HepG2 (cell line): ENCODE measurements around the gene R3HDM4. TPM values are rescaled to one million over a fixed set of nuclear protein-coding genes. Genes with fewer than 3 reads are reported as not detected.

ENCODE experiments used
- KDM2A ChIP-seq: sonication (generic); formaldehyde crosslinking; IDR thresholded peaks from 2 replicates; pipeline ENCODE4 v1.4.0; 2020; ENCODE audit warnings: low read depth, missing genetic modification reagents, borderline replicate concordance
- MXD4 ChIP-seq: IDR thresholded peaks from 2 replicates; pipeline ENCODE4 v1.6.1; 2016; ENCODE audit warnings: mild to moderate bottlenecking, missing biosample characterization, missing genetic modification reagents
- MYC ChIP-seq: sonication (generic); formaldehyde crosslinking; IDR thresholded peaks from 2 replicates; pipeline ENCODE4 v1.9.0; 2021; ENCODE audit warnings: missing genetic modification reagents, borderline replicate concordance
- NAIF1 ChIP-seq: sonication (generic); formaldehyde crosslinking; IDR thresholded peaks from 2 replicates; pipeline ENCODE4 v1.5.0; 2020; ENCODE audit warnings: mild to moderate bottlenecking, missing genetic modification reagents, borderline replicate concordance
- PHF8 ChIP-seq: sonication (generic); formaldehyde crosslinking; IDR thresholded peaks from 2 replicates; pipeline ENCODE4 v1.5.0; 2020; ENCODE audit warnings: missing genetic modification reagents
- SP4 ChIP-seq: sonication (generic); formaldehyde crosslinking; IDR thresholded peaks from 2 replicates; pipeline ENCODE4 v1.8.1; 2023; ENCODE audit warnings: mild to moderate bottlenecking, missing genetic modification reagents
- TRIM24 ChIP-seq: sonication (generic); formaldehyde crosslinking; IDR thresholded peaks from 2 replicates; pipeline ENCODE4 v1.8.0; 2022; ENCODE audit warnings: mild to moderate bottlenecking, missing genetic modification reagents
- ZBTB20 ChIP-seq: sonication (generic); formaldehyde crosslinking; IDR thresholded peaks from 2 replicates; pipeline ENCODE4 v1.8.1; 2023; ENCODE audit warnings: missing genetic modification reagents, low read depth, mild to moderate bottlenecking, borderline replicate concordance
- ZNF350 ChIP-seq: sonication (generic); formaldehyde crosslinking; IDR thresholded peaks from 2 replicates; pipeline ENCODE4 v1.4.0; 2020; ENCODE audit warnings: mild to moderate bottlenecking, low read depth, missing genetic modification reagents, borderline replicate concordance
- ZNF441 ChIP-seq: sonication (generic); formaldehyde crosslinking; IDR thresholded peaks from 2 replicates; pipeline ENCODE4 v1.7.0; 2021; ENCODE audit warnings: missing genetic modification reagents, borderline replicate concordance
- ZNF484 ChIP-seq: sonication (generic); formaldehyde crosslinking; IDR thresholded peaks from 2 replicates; pipeline ENCODE4 v1.5.1; 2020; ENCODE audit warnings: mild to moderate bottlenecking, low read depth, missing genetic modification reagents, borderline replicate concordance
- ZNF598 ChIP-seq: sonication (generic); formaldehyde crosslinking; IDR thresholded peaks from 2 replicates; pipeline ENCODE4 v1.5.1; 2020; ENCODE audit warnings: mild to moderate bottlenecking, missing genetic modification reagents, borderline replicate concordance
- ZNF605 ChIP-seq: sonication (generic); formaldehyde crosslinking; IDR thresholded peaks from 2 replicates; pipeline ENCODE4 v1.8.0; 2022; ENCODE audit warnings: mild to moderate bottlenecking, missing genetic modification reagents
- ZNF841 ChIP-seq: sonication (generic); formaldehyde crosslinking; IDR thresholded peaks from 2 replicates; pipeline ENCODE4 v1.8.1; 2023; ENCODE audit warnings: missing genetic modification reagents, borderline replicate concordance
- polyA plus RNA-seq, 8 experiments: library from polyadenylated mRNA; depleted of rRNA in 3 of 8; stranded (reverse) in 7 of 8; unstranded in 1 of 8; fragments of >200 nt; fragmentation: Illumina TruSeq in 4 of 8; extraction: Trizol in 4 of 8; gene quantifications; 2 replicates each; pipeline versions ENCODE4 v1.2.1 to v1.2.3, GENCODE V29; 2011 to 2016; ENCODE audit warnings: low read depth in 4 of 8, missing spikeins in 1 of 8, mixed read lengths in 1 of 8; ENCODE audit not compliant: insufficient read depth in 1 of 8
- total RNA-seq, 5 experiments: library from RNA; depleted of rRNA; stranded (reverse); fragments of >200 nt; fragmentation: Illumina TruSeq; extraction: Trizol; gene quantifications; 2 replicates each; pipeline ENCODE4 v1.2.3, GENCODE V29; 2016; ENCODE audit warnings: low read depth in 1 of 5
- TF ChIP-seq, protein P1 (sequence below): sonication (generic); formaldehyde crosslinking; IDR thresholded peaks from 2 replicates; pipeline ENCODE4 v1.4.0; 2020; ENCODE audit warnings: mild to moderate bottlenecking, missing genetic modification reagents
- TF ChIP-seq, protein P2 (sequence below): sonication (generic); IDR thresholded peaks from 2 replicates; pipeline ENCODE4 v1.6.1; 2016; ENCODE audit warnings: low read depth, borderline replicate concordance
- TF ChIP-seq, protein P3 (sequence below): IDR thresholded peaks from 2 replicates; pipeline ENCODE4 v1.6.1; 2012; ENCODE audit warnings: inconsistent platforms
- TF ChIP-seq, protein P4 (sequence below): sonication (generic); formaldehyde crosslinking; IDR thresholded peaks from 2 replicates; pipeline ENCODE4 v1.5.0; 2020; ENCODE audit warnings: missing genetic modification reagents

Gene R3HDM4
- total and polyA plus RNA-seq, 2 of the 13 experiments (the other 11 are each of a cell fraction or from before 2014, with no cell fraction given), result 26.2 to 26.9 TPM

DNA sequence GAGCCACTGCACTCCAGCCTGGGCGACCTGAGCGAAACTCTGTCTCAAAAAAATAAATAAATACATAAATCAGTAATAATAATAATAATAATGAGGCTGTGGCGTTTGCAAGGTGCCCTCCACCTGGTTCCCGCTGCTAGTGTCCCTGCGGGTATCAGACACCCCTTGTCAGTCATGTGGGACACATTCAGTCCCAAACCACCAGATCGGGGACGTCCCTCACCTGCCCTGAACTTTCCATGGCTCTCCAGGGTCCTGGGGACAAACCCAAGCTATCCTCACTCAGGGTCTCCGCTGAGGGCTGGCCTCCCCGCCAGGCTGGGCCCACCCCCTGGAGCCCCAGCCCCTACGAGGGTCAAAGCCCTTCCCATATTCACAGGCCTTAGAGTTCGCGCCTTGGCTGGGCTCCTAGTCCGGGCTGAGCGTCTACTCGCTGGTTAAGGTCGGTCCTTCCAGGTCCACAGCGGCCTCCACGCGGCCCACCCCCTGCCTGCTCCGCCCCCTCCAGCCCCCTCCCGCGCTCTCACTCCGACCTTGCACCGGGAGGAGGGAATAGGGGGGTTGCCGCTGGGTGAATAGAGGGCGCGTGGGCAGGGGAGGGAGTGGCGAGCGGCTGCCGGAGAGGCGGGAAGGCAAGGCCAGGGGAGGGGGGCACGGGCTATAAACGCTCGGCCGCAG, 3.8 kb upstream of the R3HDM4 start (continued):
- TF ChIP-seq KDM2A (CRISPR knock-in tag), result no peak
- TF ChIP-seq ZNF841 (CRISPR knock-in tag), result no peak
- no peak for TF ChIP-seq NAIF1 (CRISPR knock-in tag)
- TF ChIP-seq ZBTB20 (CRISPR knock-in tag), result peak; percentile 38; the same call in 1 of the 2 replicates
- no peak for TF ChIP-seq ZNF598 (CRISPR knock-in tag)
- TF ChIP-seq MYC (CRISPR knock-in tag), result peak; percentile 49
- TF ChIP-seq MXD4 (CRISPR knock-in tag), result no peak
- TF ChIP-seq, protein P1, sequence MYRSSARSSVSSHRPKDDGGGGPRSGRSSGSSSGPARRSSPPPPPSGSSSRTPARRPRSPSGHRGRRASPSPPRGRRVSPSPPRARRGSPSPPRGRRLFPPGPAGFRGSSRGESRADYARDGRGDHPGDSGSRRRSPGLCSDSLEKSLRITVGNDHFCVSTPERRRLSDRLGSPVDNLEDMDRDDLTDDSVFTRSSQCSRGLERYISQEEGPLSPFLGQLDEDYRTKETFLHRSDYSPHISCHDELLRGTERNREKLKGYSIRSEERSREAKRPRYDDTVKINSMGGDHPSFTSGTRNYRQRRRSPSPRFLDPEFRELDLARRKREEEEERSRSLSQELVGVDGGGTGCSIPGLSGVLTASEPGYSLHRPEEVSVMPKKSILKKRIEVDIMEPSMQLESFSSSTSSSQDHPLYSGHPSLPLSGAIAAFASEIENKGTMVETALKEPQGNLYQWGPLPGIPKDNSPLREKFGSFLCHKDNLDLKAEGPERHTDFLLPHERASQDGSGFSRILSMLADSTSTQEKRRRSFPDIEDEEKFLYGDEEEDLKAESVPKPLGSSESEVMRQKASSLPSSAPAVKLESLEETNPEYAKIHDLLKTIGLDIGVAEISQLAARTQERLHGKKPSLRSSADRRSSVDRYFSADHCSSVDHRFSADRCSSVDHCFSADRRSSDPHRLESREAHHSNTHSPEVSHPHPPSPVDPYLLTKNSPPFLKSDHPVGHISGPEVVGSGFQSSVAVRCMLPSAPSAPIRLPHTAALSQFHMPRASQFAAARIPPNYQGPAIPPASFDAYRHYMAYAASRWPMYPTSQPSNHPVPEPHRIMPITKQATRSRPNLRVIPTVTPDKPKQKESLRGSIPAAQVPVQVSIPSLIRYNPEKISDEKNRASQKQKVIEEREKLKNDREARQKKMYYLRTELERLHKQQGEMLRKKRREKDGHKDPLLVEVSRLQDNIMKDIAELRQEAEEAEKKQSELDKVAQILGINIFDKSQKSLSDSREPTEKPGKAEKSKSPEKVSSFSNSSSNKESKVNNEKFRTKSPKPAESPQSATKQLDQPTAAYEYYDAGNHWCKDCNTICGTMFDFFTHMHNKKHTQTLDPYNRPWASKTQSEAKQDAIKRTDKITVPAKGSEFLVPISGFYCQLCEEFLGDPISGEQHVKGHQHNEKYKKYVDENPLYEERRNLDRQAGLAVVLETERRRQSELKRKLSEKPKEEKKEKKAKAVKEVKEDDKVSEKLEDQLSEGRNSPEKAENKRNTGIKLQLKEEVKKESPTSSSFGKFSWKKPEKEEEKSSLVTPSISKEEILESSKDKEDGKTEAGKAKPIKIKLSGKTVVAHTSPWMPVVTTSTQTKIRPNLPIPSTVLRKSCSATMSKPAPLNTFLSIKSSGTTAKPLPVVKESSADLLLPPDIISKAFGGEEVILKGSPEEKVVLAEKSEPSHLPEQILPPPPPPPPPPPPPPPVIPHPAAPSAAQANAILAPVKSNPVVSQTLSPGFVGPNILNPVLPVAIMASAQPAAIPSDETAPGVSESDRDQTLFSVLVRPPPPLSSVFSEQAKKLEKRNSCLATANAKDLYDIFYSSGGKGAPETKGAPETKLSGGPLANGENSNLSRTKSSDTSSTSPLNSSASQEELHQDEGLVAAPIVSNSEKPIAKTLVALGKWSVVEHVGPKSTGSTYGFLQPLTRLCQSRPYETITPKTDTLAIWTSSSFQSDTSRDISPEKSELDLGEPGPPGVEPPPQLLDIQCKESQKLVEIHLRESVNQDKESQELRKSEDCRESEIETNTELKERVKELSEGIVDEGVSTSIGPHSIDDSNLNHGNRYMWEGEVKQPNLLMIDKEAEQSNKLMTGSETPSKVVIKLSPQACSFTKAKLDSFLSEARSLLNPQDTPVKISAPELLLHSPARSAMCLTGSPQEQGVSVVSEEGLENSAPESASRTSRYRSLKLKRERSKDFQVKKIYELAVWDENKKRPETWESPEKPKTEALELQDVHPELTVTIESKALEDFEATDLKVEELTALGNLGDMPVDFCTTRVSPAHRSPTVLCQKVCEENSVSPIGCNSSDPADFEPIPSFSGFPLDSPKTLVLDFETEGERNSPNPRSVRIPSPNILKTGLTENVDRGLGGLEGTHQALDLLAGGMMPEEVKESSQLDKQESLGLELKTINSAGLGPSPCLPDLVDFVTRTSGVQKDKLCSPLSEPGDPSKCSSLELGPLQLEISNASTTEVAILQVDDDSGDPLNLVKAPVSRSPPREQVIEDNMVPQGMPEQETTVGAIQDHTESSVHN (CRISPR knock-in tag), result no peak
- TF ChIP-seq ZNF484 (CRISPR knock-in tag), result no peak
- TF ChIP-seq, protein P2, sequence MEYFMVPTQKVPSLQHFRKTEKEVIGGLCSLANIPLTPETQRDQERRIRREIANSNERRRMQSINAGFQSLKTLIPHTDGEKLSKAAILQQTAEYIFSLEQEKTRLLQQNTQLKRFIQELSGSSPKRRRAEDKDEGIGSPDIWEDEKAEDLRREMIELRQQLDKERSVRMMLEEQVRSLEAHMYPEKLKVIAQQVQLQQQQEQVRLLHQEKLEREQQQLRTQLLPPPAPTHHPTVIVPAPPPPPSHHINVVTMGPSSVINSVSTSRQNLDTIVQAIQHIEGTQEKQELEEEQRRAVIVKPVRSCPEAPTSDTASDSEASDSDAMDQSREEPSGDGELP, result 0 out of 2 replicates have a peak, but pooled peaks have one; percentile 14
- TF ChIP-seq ZNF605 (CRISPR knock-in tag), result no peak
- TF ChIP-seq, protein P3, sequence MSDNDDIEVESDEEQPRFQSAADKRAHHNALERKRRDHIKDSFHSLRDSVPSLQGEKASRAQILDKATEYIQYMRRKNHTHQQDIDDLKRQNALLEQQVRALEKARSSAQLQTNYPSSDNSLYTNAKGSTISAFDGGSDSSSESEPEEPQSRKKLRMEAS, result 0 out of 2 replicates have a peak, but pooled peaks have one; percentile 44
- TF ChIP-seq ZNF441 (CRISPR knock-in tag), result no peak
- TF ChIP-seq, protein P4, sequence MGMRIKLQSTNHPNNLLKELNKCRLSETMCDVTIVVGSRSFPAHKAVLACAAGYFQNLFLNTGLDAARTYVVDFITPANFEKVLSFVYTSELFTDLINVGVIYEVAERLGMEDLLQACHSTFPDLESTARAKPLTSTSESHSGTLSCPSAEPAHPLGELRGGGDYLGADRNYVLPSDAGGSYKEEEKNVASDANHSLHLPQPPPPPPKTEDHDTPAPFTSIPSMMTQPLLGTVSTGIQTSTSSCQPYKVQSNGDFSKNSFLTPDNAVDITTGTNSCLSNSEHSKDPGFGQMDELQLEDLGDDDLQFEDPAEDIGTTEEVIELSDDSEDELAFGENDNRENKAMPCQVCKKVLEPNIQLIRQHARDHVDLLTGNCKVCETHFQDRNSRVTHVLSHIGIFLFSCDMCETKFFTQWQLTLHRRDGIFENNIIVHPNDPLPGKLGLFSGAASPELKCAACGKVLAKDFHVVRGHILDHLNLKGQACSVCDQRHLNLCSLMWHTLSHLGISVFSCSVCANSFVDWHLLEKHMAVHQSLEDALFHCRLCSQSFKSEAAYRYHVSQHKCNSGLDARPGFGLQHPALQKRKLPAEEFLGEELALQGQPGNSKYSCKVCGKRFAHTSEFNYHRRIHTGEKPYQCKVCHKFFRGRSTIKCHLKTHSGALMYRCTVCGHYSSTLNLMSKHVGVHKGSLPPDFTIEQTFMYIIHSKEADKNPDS, result no peak
- TF ChIP-seq SP4 (CRISPR knock-in tag), result peak; percentile 78
- TF ChIP-seq TRIM24, result no peak
- no peak for TF ChIP-seq ZNF350 (CRISPR knock-in tag)
- no peak; the same call in 1 of the 2 replicates for TF ChIP-seq PHF8
